Ovary (tissue), 9 donors: ENCODE data around the gene SENP8. TPM values are rescaled to one million over a fixed set of nuclear protein-coding genes. Genes with fewer than 3 reads are reported as not detected.

Experiments used
- DNase-seq, 5 donors: peaks; one replicate each; pipeline ENCODE4 v3.0.0-alpha.2; 2019 to 2020
- H3K27ac ChIP-seq, 2 donors: fragments of 200-600 bp; one replicate each; pipeline versions ENCODE4 v1.5.1 to v1.8.0; 2019 to 2022
- H3K27me3 ChIP-seq: fragments of 200-600 bp; one replicate; pipeline ENCODE4 v1.8.0; 2022
- H3K36me3 ChIP-seq: fragments of 200-600 bp; sonication (generic); one replicate; pipeline ENCODE4 v1.5.1; 2019
- H3K4me1 ChIP-seq: one replicate; pipeline ENCODE4 v1.8.1; 2013; ENCODE audit warnings: mild to moderate bottlenecking, moderate library complexity; ENCODE audit not compliant: insufficient read depth
- H3K4me3 ChIP-seq: fragments of 200-600 bp; sonication (generic); one replicate; pipeline ENCODE4 v1.5.1; 2017
- H3K9me3 ChIP-seq, 2 donors: fragments of 200-600 bp in 1 of 2; sonication (generic) in 1 of 2; one replicate each; pipeline versions ENCODE4 v1.5.1 to v1.8.1; 2013 to 2019; ENCODE audit warnings: mild to moderate bottlenecking in 1 of 2, moderate library complexity in 1 of 2
- CTCF ChIP-seq, 3 donors: fragments of 450-650 bp in 2 of 3; fragments of 200-600 bp in 1 of 3; IDR thresholded peaks; one replicate each; pipeline versions ENCODE4 v1.5.1 to v1.8.0; 2016 to 2022; ENCODE audit warnings: antibody characterized with exemption in 3 of 3, mild to moderate bottlenecking in 1 of 3
- EP300 ChIP-seq: sonication (generic); formaldehyde crosslinking; IDR thresholded peaks from one replicate; pipeline ENCODE4 v1.6.1; 2017; ENCODE audit warnings: antibody characterized with exemption
- POLR2A ChIP-seq: fragments of 450-650 bp; IDR thresholded peaks from one replicate; pipeline ENCODE4 v1.6.1; 2017; ENCODE audit warnings: antibody characterized with exemption, mild to moderate bottlenecking, moderate library complexity
- WGBS, 3 donors: extraction: QIAGEN DNeasy Blood & Tissue Kit in 1 of 3; methylation state at CpG; one replicate each; pipeline versions ENCODE4 v1.1.5 to v1.1.7; 2013 to 2017; 5-methylcytosine and 5-hydroxymethylcytosine counted together
- intact Hi-C, 4 donors: fragments of 100-400 bp; cut with DNase I; formaldehyde crosslinking; loops; one replicate each; pipeline versions ENCODE4 v1.11.0 to v1.15.1; 2022 to 2023
- polyA plus RNA-seq, 2 donors: library from polyadenylated mRNA; stranded (reverse); fragments of 200-250 nt in 1 of 2; fragments of 350-450 nt in 1 of 2; fragmentation: Illumina TruSeq in 1 of 2; extraction: RNeasy Lipid Tissue Mini Kit (QIAGEN cat#74804) in 1 of 2; gene quantifications; one replicate each; pipeline ENCODE4 v1.2.3, GENCODE V29; 2013 to 2014
- total RNA-seq, 7 donors: library from RNA; depleted of rRNA in 2 of 7; stranded (reverse); fragments of >200 nt in 2 of 7; fragmentation: NEBNext Ultra II Directional in 3 of 7; extraction: Animal tissue kit (Norgen Biotek cat#: 25700) in 3 of 7; gene quantifications; one replicate each; pipeline versions ENCODE4 v1.1.0 to v1.2.4, GENCODE V29; 2016 to 2023
- donor health status: DM: no; HTN: no; CAD: no; lungs with moderate emphysema.
- donor health status: DM: no; HTN: no; CAD: no.
- donor health status: Bipolar disorder and iron deficiency.
- donor health status: DM: yes; HTN: yes; CAD: no.
- donor health status: DM: no; HTN: no; CAD: no.
- donor health status: DM: yes; HTN: yes; CAD: no.

Gene SENP8
- total and polyA plus RNA-seq, 9 donors, result 0.72 to 5.4 (median 3.2) TPM

- TF ChIP-seq EP300, result no peak
- TF ChIP-seq CTCF (IDR thresholded peaks at IDR 0.05), result no peak
- TF ChIP-seq POLR2A, result no peak
- Histone ChIP-seq H3K4me3 (no peak overlapping the region), H3K36me3 (no peaks in the 10 kb centered on the region), H3K27ac (no peak overlapping the region), H3K4me1 (no peaks in the 10 kb centered on the region), H3K27me3 (no peaks in the 10 kb centered on the region), H3K9me3 (no peaks in the 10 kb centered on the region)
- DNase-seq, result no peak
- WGBS, 3 donors, result 75 to 81% (median 79%) methylated on average over 4 of the region's 4 CpGs
- intact Hi-C loops, result no loop called here
Measured at GRCh38 chr15:72136170-72137051, 18.2 kb downstream of the SENP8 start.

GRCh38 chr15:72139667-72140066, 21.5 kb downstream of the SENP8 start:
- Histone ChIP-seq H3K4me1 (no peaks in the 10 kb centered on the region), H3K27me3 (no peaks in the 10 kb centered on the region), H3K36me3 (no peaks in the 10 kb centered on the region), H3K27ac (no peak overlapping the region), H3K9me3 (no peaks in the 10 kb centered on the region), H3K4me3 (no peak overlapping the region)
- no peak for TF ChIP-seq CTCF (IDR thresholded peaks at IDR 0.05)
- TF ChIP-seq EP300, result no peak
- TF ChIP-seq POLR2A, result no peak
- DNase-seq, result no peak
- WGBS, 3 donors, result 96 to 99% (median 97%) methylated on average over 4 of the region's 4 CpGs
- intact Hi-C loops, result no loop called here

DNA sequence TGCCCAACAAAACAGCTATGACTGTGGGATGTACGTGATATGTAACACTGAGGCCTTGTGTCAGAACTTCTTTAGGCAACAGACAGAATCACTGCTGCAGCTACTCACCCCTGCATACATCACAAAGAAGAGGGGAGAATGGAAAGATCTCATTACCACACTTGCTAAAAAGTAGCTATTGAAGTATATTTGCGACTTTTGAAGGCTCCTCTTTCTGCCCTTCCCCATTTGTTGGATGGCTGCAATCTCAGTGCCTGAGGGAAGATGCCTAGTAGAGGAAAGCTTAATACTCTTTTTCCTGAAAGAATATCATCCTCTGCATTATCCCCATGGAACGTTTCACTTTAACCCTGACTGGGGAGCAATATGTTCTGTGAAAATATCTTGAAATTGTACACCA, 21.9 kb downstream of the SENP8 start:
- Histone ChIP-seq H3K4me3 (no peak overlapping the region), H3K27me3 (no peaks in the 10 kb centered on the region), H3K36me3 (no peaks in the 10 kb centered on the region), H3K4me1 (no peaks in the 10 kb centered on the region), H3K9me3 (no peaks in the 10 kb centered on the region), H3K27ac (no peak overlapping the region)
- TF ChIP-seq EP300 (no peak), CTCF (IDR thresholded peaks at IDR 0.05) (no peak), POLR2A (no peak)
- DNase-seq, result no peak
- intact Hi-C loops, result no loop called here
- 81 to 85% (median 84%) methylated on average over 3 of the region's 3 CpGs for WGBS, 3 donors

DNA sequence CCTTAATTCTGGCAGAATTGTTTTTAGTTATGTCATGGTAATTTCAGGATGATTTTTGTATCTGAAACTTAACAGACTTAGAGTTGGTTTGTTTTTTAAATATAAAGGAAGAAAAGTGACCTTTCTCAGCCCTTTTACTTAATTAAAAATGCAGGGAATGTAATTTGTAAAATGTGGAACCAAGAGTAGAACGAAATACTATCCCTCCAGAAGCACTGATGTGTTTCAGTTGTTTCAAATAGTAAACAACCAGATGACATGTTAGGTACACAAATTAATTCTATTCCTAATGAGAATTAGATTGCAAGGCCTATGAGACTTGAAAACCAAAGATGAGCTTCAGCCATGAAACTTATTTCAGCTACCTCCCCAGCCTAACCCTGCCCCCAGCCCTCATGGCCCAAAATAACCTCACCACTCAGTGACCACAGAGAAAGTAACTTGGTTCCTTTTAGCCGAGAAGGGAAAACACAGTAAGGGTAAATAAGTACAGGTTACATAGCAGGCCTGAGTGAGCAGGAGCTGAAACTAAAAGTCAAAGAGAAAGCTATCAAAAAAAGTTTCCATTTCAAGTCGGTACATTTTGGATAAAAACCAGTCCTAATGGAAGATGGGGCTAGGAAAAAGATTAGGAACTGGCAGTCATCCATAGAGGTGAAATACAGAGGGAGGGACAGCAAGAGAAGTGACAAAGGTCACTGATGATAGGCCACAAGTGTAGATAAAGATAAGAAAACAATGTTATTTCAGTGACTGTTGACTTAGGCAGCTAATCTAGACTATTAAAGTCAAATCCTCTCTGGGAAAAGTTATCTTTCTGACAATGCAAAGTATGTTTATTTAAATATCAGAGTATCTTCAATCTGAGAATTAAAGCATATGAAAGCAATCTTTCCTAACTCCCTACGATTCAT, 23.2 kb downstream of the SENP8 start:
- 33 to 44% (median 37%) methylated on average over 4 of the region's 4 CpGs for WGBS, 3 donors
- no peaks in the 10 kb centered on the region for H3K4me1 ChIP-seq
- no peaks in the 10 kb centered on the region for H3K36me3 ChIP-seq
- no peak overlapping the region for H3K4me3 ChIP-seq
- H3K27me3 ChIP-seq, result no peaks in the 10 kb centered on the region
- no peaks in the 10 kb centered on the region for H3K9me3 ChIP-seq
- no peak for DNase-seq
- H3K27ac ChIP-seq, result no peak overlapping the region
- intact Hi-C loops, result no loop called here
- TF ChIP-seq CTCF (IDR thresholded peaks at IDR 0.05), result no peak
- no peak for TF ChIP-seq POLR2A
- TF ChIP-seq EP300, result no peak
